CD4-positive, CD25-positive, alpha-beta regulatory T cell (primary cell): Measurements from ENCODE around the gene MYO1F. TPM values are rescaled to one million over a fixed set of nuclear protein-coding genes. Genes with fewer than 3 reads are reported as not detected.

Source experiments
- ATAC-seq, 2 donors: fragments of 150-1000 bp; cut with Tn5 transposase; one replicate each; pipeline ENCODE4 v1.10.0; 2021; ENCODE audit warnings: low read depth in 2 of 2, moderate number of reproducible peaks in 2 of 2, moderate library complexity in 1 of 2
- DNase-seq, 3 donors: peaks; one replicate each; pipeline versions ENCODE4 v3.0.0 to v3.0.0-alpha.2; 2012 to 2022; ENCODE audit warnings: mixed read lengths in 1 of 3
- H3K27ac ChIP-seq: one replicate; pipeline ENCODE4 v1.7.0; 2013; ENCODE audit warnings: mild to moderate bottlenecking, low read length; ENCODE audit not compliant: insufficient read depth, poor library complexity, severe bottlenecking
- H3K27me3 ChIP-seq: one replicate; pipeline ENCODE4 v1.7.0; 2013; ENCODE audit warnings: low read length; ENCODE audit not compliant: control insufficient read depth, insufficient read depth
- H3K36me3 ChIP-seq: one replicate; pipeline ENCODE4 v1.7.0; 2013; ENCODE audit warnings: mild to moderate bottlenecking, low read length, moderate library complexity; ENCODE audit not compliant: control insufficient read depth, insufficient read depth
- H3K4me1 ChIP-seq: 2 replicates; pipeline ENCODE4 v1.7.0; 2013; ENCODE audit warnings: mild to moderate bottlenecking, low read length; ENCODE audit not compliant: insufficient read depth, control insufficient read depth, poor library complexity, severe bottlenecking
- H3K4me3 ChIP-seq: one replicate; pipeline ENCODE4 v1.7.0; 2013; ENCODE audit warnings: low read depth, mild to moderate bottlenecking, low read length, moderate library complexity
- H3K9me3 ChIP-seq, 2 experiments: 1 replicate in 1 of 2; 2 replicates in 1 of 2; pipeline ENCODE4 v1.7.0; 2013; ENCODE audit warnings: low read length in 2 of 2, mild to moderate bottlenecking in 1 of 2, moderate library complexity in 1 of 2; ENCODE audit not compliant: control insufficient read depth in 2 of 2
- H3K27ac Mint-ChIP-seq, 3 donors: one replicate each; pipeline ENCODE4 v1.8.0; 2020 to 2022; ENCODE audit warnings: mild to moderate bottlenecking in 3 of 3, mixed read lengths in 3 of 3, moderate library complexity in 2 of 3
- H3K27me3 Mint-ChIP-seq: one replicate; pipeline ENCODE4 v1.8.0; 2022; ENCODE audit warnings: mild to moderate bottlenecking, mixed read lengths
- H3K36me3 Mint-ChIP-seq: one replicate; pipeline ENCODE4 v1.8.0; 2020; ENCODE audit warnings: mixed read lengths
- H3K4me1 Mint-ChIP-seq, 4 donors: one replicate each; pipeline ENCODE4 v1.8.0; 2020 to 2022; ENCODE audit warnings: mixed read lengths in 4 of 4, mild to moderate bottlenecking in 1 of 4
- H3K4me3 Mint-ChIP-seq, 4 donors: one replicate each; pipeline ENCODE4 v1.8.0; 2020 to 2022; ENCODE audit warnings: mild to moderate bottlenecking in 4 of 4, mixed read lengths in 4 of 4, moderate library complexity in 3 of 4
- H3K9me3 Mint-ChIP-seq, 7 donors: one replicate each; pipeline ENCODE4 v1.8.0; 2020 to 2022; ENCODE audit warnings: mixed read lengths in 7 of 7, mild to moderate bottlenecking in 3 of 7, moderate library complexity in 2 of 7
- polyA plus RNA-seq, 4 donors: library from polyadenylated mRNA; unstranded; fragments of 300-500 nt; fragmentation: Illumina TruSeq; gene quantifications; one replicate each; pipeline ENCODE4 v1.2.3, GENCODE V29; 2021
- total RNA-seq: library from RNA; stranded (reverse); gene quantifications from one replicate; pipeline ENCODE4 v1.2.3, GENCODE V29; 2022

The MYO1F gene
- total and polyA plus RNA-seq, 5 donors from 2014 or later: 45.3 to 289 (median 74.0) TPM

DNA sequence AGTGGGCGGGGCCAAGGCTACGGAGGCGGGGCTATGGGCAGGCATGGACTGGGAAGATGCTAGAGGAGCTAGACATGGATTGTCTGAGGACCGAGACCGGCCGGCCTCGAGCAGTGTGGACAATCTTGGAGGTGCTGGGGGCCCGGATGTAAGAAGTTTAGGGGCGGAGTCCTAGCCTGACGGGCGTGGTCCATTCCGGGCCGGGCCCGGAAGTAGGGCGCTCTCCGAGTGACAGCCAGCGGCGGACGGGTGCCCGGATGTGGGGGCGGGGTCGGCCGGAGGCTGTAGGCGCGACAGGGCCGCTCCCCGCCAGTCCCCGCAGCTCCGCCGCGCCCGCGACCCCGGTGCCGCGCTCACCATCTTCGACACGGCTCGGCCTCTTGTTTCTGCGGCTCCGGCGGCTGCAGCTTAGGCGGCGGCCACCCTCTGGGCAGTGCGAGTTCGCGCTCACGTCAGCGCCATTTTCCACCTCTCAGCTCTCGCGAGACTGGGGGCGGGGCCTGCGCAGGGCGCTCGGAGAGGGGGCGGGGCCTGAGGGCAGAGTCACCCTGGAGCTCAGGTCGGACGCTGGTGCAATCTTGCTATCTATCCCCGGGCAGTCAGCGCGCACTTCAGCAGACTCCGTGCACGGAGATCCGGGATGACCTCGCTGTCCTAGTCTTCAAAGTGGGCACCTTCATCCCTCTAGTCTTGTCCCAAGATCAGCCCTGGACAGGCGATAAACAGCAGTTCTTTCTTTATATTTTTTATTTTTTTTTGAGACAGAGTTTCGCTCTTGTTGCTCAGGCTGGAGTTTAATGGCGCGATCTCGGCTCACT lies 63.3 kb downstream of the MYO1F start, which contains the start of gene ZNF414:
Gene ZNF414, minus strand, starts transcription at position 481 of the 818 bp plus-strand sequence. Its CDS starts 121 bp downstream, at position 360.
- peaks cover 4% of the 10 kb centered on the region for H3K36me3 Mint-ChIP-seq
- peak within 1 kb of the TSS; percentile 89 to 99 (median 94) for H3K4me3 Mint-ChIP-seq
- peak; percentile 93 to 98 (median 96) for DNase-seq
- Histone ChIP-seq H3K4me1 (peaks cover 65% of the 10 kb centered on the region), H3K36me3 (peaks cover 5% of the 10 kb centered on the region), H3K9me3 (no peaks in the 10 kb centered on the region), H3K27ac (peak within 1 kb of the TSS; percentile 97), H3K4me3 (peak within 1 kb of the TSS; percentile 73), H3K27me3 (no peaks in the 10 kb centered on the region)
- H3K4me1 Mint-ChIP-seq: peaks cover 5 to 62% (median 24%) of the 10 kb centered on the region in 4 donors
- ATAC-seq: peak; percentile 78 to 83
- no peaks in the 10 kb centered on the region for H3K27me3 Mint-ChIP-seq
- H3K9me3 Mint-ChIP-seq: peaks cover 0 to 2% (median 0%) of the 10 kb centered on the region in 7 donors
- H3K27ac Mint-ChIP-seq: peak within 1 kb of the TSS; percentile 98 to 99 (median 99)

- peak overlapping the region; percentile 97 for H3K27ac ChIP-seq
- no peak for ATAC-seq
- no peaks in the 10 kb centered on the region for H3K27me3 ChIP-seq
- peaks cover 57% of the 10 kb centered on the region for H3K4me1 ChIP-seq
- H3K27ac Mint-ChIP-seq: peak overlapping the region; percentile 98 to 99 (median 99)
- H3K9me3 ChIP-seq: no peaks in the 10 kb centered on the region
- peak overlapping the region; percentile 89 to 99 (median 94) for H3K4me3 Mint-ChIP-seq
- H3K36me3 Mint-ChIP-seq: peaks cover 4% of the 10 kb centered on the region
- peaks cover 5 to 56% (median 22%) of the 10 kb centered on the region in 4 donors for H3K4me1 Mint-ChIP-seq
- peak overlapping the region; percentile 59 for H3K4me3 ChIP-seq
- DNase-seq: no peak
- H3K9me3 Mint-ChIP-seq: peaks cover 0 to 2% (median 0%) of the 10 kb centered on the region in 7 donors
- H3K27me3 Mint-ChIP-seq: no peaks in the 10 kb centered on the region
- H3K36me3 ChIP-seq: peaks cover 5% of the 10 kb centered on the region
Observed at GRCh38 chr19:8513036-8513686, 64.1 kb downstream of the MYO1F start.

- Mint-ChIP-seq H3K4me3 (peak overlapping the region in 3 of 4 donors; percentile 39 to 99 (median 70)), H3K27ac (peak overlapping the region in 1 of 3 donors; percentile 71), H3K36me3 (peaks cover 4% of the 10 kb centered on the region), H3K4me1 (peaks cover 5 to 47% (median 16%) of the 10 kb centered on the region in 4 donors), H3K9me3 (peaks cover 0 to 2% (median 0%) of the 10 kb centered on the region in 7 donors), H3K27me3 (no peaks in the 10 kb centered on the region)
- peaks cover 49% of the 10 kb centered on the region for H3K4me1 ChIP-seq
- H3K9me3 ChIP-seq: no peaks in the 10 kb centered on the region
- ATAC-seq (no peak), DNase-seq (no peak)
- peaks cover 5% of the 10 kb centered on the region for H3K36me3 ChIP-seq
- H3K27me3 ChIP-seq: no peaks in the 10 kb centered on the region
- H3K27ac ChIP-seq: peak overlapping the region; percentile 5
- H3K4me3 ChIP-seq: no peak overlapping the region
Observed at GRCh38 chr19:8512115-8512967, 64.9 kb downstream of the MYO1F start.

GRCh38 chr19:8511573-8512101 lies 65.6 kb downstream of the MYO1F start:
- peak overlapping the region; percentile 5 for H3K27ac ChIP-seq
- Mint-ChIP-seq H3K27ac (no peak overlapping the region), H3K36me3 (peaks cover 4% of the 10 kb centered on the region)

DNA sequence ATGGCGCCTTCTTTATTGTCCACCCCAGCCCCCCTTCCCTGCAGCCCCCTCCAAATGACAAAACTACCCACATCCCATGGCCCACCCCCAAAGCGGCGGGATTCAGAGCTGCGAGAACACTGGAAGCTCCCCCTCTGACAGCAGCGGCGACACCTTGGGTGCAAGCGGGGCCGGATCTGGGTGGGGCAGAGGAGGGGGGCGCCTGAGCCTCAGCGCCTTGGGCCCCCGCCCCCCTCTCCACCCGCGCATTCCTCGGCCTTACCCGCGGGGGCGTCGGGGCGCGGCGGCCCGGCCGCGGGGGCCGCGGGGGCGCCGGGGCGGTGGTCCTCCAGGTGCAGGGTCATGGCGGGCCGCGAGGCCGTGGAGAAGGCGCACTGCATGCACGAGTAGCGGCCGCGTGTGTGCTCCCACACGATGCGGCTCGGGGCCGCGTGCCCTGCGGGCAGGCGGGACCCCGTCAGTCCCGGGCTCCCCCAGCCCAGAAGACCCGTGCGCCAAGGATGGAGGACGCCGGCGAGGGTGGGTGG lies 66.6 kb downstream of the MYO1F start:
- H3K27ac Mint-ChIP-seq: no peak overlapping the region

More at GRCh38 chr19:8511573-8512101, 65.6 kb downstream of the MYO1F start:
- ATAC-seq (no peak), DNase-seq (no peak)
- peaks cover 0 to 2% (median 0%) of the 10 kb centered on the region in 7 donors for H3K9me3 Mint-ChIP-seq
- H3K9me3 ChIP-seq: no peaks in the 10 kb centered on the region
- H3K4me1 ChIP-seq: peaks cover 43% of the 10 kb centered on the region
- no peak overlapping the region for H3K4me3 ChIP-seq
- H3K4me3 Mint-ChIP-seq: no peak overlapping the region
- H3K4me1 Mint-ChIP-seq: peaks cover 5 to 41% (median 15%) of the 10 kb centered on the region in 4 donors
- no peaks in the 10 kb centered on the region for H3K27me3 ChIP-seq
- peaks cover 5% of the 10 kb centered on the region for H3K36me3 ChIP-seq
- H3K27me3 Mint-ChIP-seq: no peaks in the 10 kb centered on the region

DNA sequence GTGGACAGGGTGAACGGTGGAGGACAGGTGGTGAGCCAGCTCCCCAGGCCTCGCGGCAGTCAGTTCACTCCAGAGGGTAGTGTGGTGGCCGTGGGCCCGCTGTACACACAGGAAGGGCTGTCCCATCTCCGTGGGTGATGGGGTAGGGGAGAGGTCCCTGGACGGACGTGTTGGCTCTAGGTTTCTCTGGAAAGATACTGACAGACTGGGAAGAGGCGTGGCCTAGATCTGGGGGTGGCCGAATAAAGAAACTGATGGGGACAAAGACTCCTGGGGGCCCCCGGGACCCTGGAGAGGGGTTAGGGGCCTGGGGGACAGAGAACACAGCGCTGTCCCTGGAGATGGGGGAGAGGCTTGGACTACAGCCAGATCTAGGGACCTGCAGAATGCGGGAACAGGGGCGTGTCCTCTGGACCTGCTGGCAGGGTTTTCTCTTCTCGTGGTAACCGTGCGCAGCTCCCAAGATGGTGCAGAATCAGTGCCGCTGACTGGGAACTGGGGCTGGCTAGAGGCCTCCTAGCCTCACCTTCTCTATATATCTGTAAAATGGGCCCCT lies 70.8 kb downstream of the MYO1F start:
- no peaks in the 10 kb centered on the region for H3K36me3 Mint-ChIP-seq
- Histone ChIP-seq H3K27ac (peak overlapping the region; percentile 57), H3K4me3 (no peak overlapping the region), H3K9me3 (no peaks in the 10 kb centered on the region), H3K4me1 (peaks cover 16% of the 10 kb centered on the region), H3K27me3 (no peaks in the 10 kb centered on the region), H3K36me3 (peaks cover 5% of the 10 kb centered on the region)
- peak overlapping the region; percentile 16 to 86 (median 60) for H3K27ac Mint-ChIP-seq
- H3K4me3 Mint-ChIP-seq: peak overlapping the region; percentile 69 to 93 (median 90)
- ATAC-seq: peak in 1 of 2 donors; percentile 29
- peaks cover 0 to 17% (median 9%) of the 10 kb centered on the region in 4 donors for H3K4me1 Mint-ChIP-seq
- peaks cover 0 to 1% (median 0%) of the 10 kb centered on the region in 7 donors for H3K9me3 Mint-ChIP-seq
- no peaks in the 10 kb centered on the region for H3K27me3 Mint-ChIP-seq
- no peak for DNase-seq

More for the DNA sequence above, 66.6 kb downstream of the MYO1F start:
- peaks cover 5% of the 10 kb centered on the region for H3K36me3 ChIP-seq
- peaks cover 0 to 2% (median 0%) of the 10 kb centered on the region in 7 donors for H3K9me3 Mint-ChIP-seq
- no peaks in the 10 kb centered on the region for H3K27me3 ChIP-seq
- no peak overlapping the region for H3K27ac ChIP-seq
- DNase-seq: no peak
- H3K4me1 ChIP-seq: peaks cover 43% of the 10 kb centered on the region
- H3K9me3 ChIP-seq: no peaks in the 10 kb centered on the region
- H3K4me1 Mint-ChIP-seq: peaks cover 5 to 38% (median 17%) of the 10 kb centered on the region in 4 donors
- H3K36me3 Mint-ChIP-seq: peaks cover 4% of the 10 kb centered on the region
- ATAC-seq: no peak
- no peak overlapping the region for H3K4me3 Mint-ChIP-seq
- H3K4me3 ChIP-seq: no peak overlapping the region
- H3K27me3 Mint-ChIP-seq: no peaks in the 10 kb centered on the region
